Measurements from ENCODE around the gene UCN3.

Gene UCN3

DNA sequence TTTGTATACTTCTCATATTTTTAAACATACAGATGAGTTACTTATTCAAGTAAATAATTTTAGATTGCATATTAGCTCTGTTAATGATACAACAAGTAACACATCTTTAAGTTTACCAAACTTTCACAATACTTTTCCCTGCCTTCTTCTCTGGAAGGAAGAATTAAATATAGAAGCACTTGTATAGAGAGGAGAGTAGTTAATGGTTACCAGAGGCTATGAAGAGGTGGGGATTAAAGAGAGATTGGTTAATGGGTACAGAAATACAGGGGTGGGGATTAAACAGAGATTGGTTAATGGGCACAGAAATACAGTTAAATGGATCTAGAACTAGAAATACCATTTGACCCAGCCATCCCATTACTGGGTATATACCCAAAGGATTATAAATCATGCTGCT is 20.0 kb upstream of the UCN3 start:
- no peak overlapping the region for H3K9ac ChIP-seq (ENCODE audit: low read depth, low read length)
- no peak overlapping the region for H3K27ac ChIP-seq (ENCODE audit: low read length)
- H3K27me3 ChIP-seq (ENCODE audit: insufficient read depth, low read length), result no peaks in the 10 kb centered on the region
- H3K4me1 ChIP-seq (ENCODE audit: insufficient read depth, low read length), result no peaks in the 10 kb centered on the region
- no peak overlapping the region for H3K4me3 ChIP-seq (ENCODE audit: low read length)
- no peaks in the 10 kb centered on the region for H3K9me3 ChIP-seq (ENCODE audit: insufficient read depth, low read depth, low read length)
- H3K36me3 ChIP-seq (ENCODE audit: insufficient read depth, low read depth, low read length), result no peaks in the 10 kb centered on the region

DNA sequence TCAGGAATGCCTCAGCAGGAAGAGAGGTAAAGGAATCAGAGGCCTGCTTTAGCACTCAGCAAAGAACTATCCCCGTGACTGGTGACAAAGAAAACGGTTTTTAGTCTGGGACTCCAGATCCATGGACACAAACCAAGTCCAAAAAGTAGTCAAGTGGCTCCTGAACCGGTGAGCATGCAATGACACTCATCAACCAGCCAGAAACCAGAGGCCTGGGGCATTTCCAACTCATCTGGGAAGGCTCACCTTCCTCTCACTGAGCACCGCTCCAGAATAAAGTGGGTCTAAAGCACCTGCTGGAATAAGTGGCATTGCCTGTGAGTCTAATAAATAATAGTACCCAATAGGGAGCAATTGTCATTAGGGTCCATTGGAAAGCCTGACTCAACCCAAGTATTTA is 17.9 kb upstream of the UCN3 start:
- Histone ChIP-seq H3K27me3 (ENCODE audit: insufficient read depth, low read length) (no peaks in the 10 kb centered on the region), H3K27ac (ENCODE audit: low read length) (no peak overlapping the region), H3K4me3 (ENCODE audit: low read length) (no peak overlapping the region), H3K36me3 (ENCODE audit: insufficient read depth, low read depth, low read length) (no peaks in the 10 kb centered on the region), H3K9me3 (ENCODE audit: insufficient read depth, low read depth, low read length) (no peaks in the 10 kb centered on the region), H3K4me1 (ENCODE audit: insufficient read depth, low read length) (no peaks in the 10 kb centered on the region), H3K9ac (ENCODE audit: low read depth, low read length) (no peak overlapping the region)

DNA sequence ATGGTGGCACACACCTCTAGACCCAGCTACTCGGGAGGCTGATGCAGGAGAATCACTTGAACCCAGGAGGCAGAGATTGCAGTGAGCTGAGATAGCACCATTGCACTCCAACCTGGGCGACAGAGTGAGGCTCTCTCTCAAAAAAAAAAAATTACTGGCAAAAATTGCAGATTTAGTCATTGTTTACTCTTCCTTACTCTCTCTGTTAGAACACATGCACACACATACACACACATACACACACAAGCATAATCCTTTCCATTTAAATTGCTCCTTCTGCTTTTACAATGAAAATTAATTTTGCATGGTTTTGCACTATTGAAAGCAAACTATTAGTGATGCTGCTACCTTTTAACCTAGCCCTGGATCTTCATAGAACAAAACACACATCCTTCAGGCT is 15.4 kb upstream of the UCN3 start:
- Histone ChIP-seq H3K27me3 (ENCODE audit: insufficient read depth, low read length) (no peaks in the 10 kb centered on the region), H3K36me3 (ENCODE audit: insufficient read depth, low read depth, low read length) (no peaks in the 10 kb centered on the region), H3K27ac (ENCODE audit: low read length) (no peak overlapping the region), H3K4me1 (ENCODE audit: insufficient read depth, low read length) (no peaks in the 10 kb centered on the region), H3K4me3 (ENCODE audit: low read length) (no peak overlapping the region), H3K9me3 (ENCODE audit: insufficient read depth, low read depth, low read length) (no peaks in the 10 kb centered on the region), H3K9ac (ENCODE audit: low read depth, low read length) (no peak overlapping the region)

DNA sequence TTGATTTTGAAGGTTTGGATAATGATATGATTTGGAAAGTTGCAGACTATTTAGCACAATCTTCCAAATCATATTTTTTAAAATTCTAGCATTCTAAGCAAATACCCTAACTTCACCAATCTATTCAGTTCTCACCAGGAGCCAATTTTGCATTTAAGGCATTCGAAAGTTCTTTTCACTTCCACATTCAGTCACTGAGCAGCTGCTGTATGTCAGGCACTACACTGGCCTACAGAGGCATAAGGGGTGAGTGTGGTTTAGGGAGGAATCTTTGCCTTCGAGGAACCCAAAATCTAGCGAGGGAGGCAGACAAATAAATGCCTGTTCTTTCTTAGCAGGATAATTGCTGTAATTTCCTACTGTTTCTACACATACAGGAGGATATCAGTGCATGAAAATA is 10.7 kb upstream of the UCN3 start:
- Histone ChIP-seq H3K9me3 (ENCODE audit: insufficient read depth, low read depth, low read length) (no peaks in the 10 kb centered on the region), H3K4me3 (ENCODE audit: low read length) (no peak overlapping the region), H3K27ac (ENCODE audit: low read length) (no peak overlapping the region), H3K27me3 (ENCODE audit: insufficient read depth, low read length) (no peaks in the 10 kb centered on the region), H3K9ac (ENCODE audit: low read depth, low read length) (no peak overlapping the region), H3K4me1 (ENCODE audit: insufficient read depth, low read length) (no peaks in the 10 kb centered on the region), H3K36me3 (ENCODE audit: insufficient read depth, low read depth, low read length) (no peaks in the 10 kb centered on the region)

DNA sequence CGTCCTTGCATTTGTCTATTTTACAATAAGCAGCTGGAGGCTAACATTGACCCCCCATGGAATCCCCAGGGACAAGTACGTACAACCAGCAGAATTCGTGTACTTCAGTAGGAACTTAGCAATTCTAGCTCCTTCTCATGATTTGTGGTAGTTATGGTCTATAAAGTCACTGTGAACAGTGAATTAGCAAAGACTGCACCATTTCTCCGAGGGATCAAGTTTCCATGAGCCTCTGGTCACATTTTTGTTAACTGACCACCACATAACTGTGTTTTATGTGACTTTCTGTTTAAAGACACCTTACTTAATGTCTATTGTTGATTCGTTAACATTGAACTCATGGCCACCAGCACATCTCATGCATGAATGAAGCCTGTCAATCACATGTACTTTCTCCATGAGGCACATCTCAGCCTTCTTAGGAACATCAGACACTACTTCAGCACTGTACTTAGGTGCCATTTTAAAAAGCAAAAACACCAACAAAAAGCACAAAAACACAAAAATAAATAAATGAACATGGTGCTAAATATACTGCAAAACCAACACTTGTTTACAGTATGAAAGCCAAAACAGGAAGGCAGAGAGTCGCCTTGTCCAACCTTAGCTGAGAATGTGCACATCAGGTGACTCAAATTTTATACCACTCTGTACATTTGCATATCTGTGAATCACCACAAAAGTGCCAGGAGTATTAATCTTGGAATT is 9.0 kb upstream of the UCN3 start:
- no peak overlapping the region for H3K27ac ChIP-seq (ENCODE audit: low read length)
- H3K27me3 ChIP-seq (ENCODE audit: insufficient read depth, low read length), result no peaks in the 10 kb centered on the region
- H3K9me3 ChIP-seq (ENCODE audit: insufficient read depth, low read depth, low read length), result no peaks in the 10 kb centered on the region
- H3K4me1 ChIP-seq (ENCODE audit: insufficient read depth, low read length), result no peaks in the 10 kb centered on the region
- H3K36me3 ChIP-seq (ENCODE audit: insufficient read depth, low read depth, low read length), result no peaks in the 10 kb centered on the region
- H3K4me3 ChIP-seq (ENCODE audit: low read length), result no peak overlapping the region
- H3K9ac ChIP-seq (ENCODE audit: low read depth, low read length), result no peak overlapping the region

DNA sequence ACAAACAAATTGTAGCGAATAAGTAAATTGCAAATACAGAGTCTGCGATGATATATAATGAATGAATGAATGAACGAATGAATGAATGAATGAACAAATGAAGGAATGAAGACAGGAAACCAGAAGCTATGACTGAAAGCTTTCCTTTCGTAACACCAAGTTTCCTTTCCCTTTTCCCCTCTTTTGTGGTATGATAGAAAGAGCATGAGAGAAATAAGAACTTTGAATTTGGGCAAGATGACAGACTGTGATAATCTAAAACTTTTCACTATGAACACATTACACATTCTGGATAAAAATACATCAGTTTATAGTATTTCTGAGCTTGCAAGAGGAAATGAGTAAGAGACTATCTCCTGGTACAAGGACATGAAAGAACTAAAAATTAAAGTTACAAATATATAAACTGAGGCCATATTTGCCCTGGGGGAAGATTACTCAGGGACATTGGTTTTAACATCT is 8.4 kb upstream of the UCN3 start:
- H3K4me3 ChIP-seq (ENCODE audit: low read length), result no peak overlapping the region
- H3K36me3 ChIP-seq (ENCODE audit: insufficient read depth, low read depth, low read length), result no peaks in the 10 kb centered on the region
- no peaks in the 10 kb centered on the region for H3K9me3 ChIP-seq (ENCODE audit: insufficient read depth, low read depth, low read length)
- no peak overlapping the region for H3K27ac ChIP-seq (ENCODE audit: low read length)
- no peak overlapping the region for H3K9ac ChIP-seq (ENCODE audit: low read depth, low read length)
- H3K4me1 ChIP-seq (ENCODE audit: insufficient read depth, low read length), result no peaks in the 10 kb centered on the region
- H3K27me3 ChIP-seq (ENCODE audit: insufficient read depth, low read length), result no peaks in the 10 kb centered on the region

DNA sequence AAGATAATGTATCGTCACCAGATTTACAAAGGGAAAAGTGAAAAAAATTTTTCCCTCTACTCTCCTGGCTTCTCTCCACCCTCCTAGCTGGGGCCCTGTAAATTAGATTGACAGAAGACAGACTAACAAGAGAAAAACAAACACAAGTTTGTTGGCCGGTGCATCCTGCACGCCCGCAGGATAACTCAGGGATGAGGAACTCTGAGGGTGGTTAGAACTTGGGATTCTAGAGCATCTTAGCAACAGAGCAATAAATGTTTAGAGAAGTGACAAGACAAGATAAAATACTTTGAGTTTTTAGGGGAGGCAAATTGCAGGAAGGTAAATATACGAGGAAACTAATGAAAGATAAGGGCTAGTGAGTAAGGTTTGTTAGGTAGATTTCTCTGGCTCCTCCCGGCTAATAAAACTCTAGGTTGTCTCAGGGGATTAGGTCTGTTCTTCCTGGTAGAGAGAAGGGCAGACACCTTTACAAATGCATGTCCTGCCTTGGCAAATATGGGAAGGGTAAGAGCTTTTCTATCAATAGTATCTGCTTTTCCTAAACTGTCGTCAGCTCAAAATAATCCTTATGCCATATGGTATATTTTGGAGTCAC is 4.3 kb upstream of the UCN3 start:
- Histone ChIP-seq H3K27ac (ENCODE audit: low read length) (no peak overlapping the region), H3K4me3 (ENCODE audit: low read length) (no peak overlapping the region), H3K36me3 (ENCODE audit: insufficient read depth, low read depth, low read length) (no peaks in the 10 kb centered on the region), H3K9ac (ENCODE audit: low read depth, low read length) (no peak overlapping the region), H3K27me3 (ENCODE audit: insufficient read depth, low read length) (no peaks in the 10 kb centered on the region), H3K9me3 (ENCODE audit: insufficient read depth, low read depth, low read length) (no peaks in the 10 kb centered on the region), H3K4me1 (ENCODE audit: insufficient read depth, low read length) (no peaks in the 10 kb centered on the region)

DNA sequence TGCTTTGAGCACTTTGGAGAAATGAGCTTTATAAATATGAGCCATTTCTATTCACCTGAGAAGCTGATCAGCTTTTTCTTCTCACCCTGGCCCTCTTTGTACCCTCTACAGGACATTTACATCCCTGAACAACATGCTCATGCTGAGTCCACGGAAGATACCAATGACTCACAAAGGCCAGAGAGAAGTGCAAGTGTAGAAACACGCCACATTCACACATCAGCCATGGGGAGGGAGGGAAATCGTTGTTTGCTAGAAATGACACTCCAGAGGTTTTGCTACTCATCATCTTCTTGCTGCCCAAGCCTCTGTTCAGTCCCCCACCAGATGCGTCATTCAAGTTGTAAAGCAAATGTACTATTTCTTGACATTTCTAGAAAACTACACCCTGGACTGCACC is 2.8 kb upstream of the UCN3 start:
- H3K4me3 ChIP-seq (ENCODE audit: low read length), result no peak overlapping the region

DNA sequence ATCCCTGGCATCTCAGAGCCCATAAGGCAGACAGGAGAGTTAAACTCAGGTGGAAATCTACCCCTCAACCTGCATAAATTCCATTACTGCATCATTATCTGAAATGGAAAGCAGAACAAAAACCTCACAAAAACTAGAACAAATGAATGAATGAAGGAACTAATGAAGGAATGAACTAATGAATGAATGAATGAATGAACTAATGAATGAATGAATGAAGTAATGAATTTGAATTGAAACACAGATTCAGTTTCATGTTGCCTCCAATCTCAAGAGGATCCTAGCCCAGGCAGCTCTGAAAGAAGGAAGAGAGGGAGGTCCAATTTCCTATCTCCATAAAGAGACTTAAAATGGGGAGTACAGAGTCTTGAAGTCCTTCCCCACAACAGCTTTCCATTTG is 1.9 kb upstream of the UCN3 start:
- Histone ChIP-seq H3K4me3 (ENCODE audit: low read length) (no peak overlapping the region), H3K9ac (ENCODE audit: low read depth, low read length) (no peak overlapping the region), H3K27me3 (ENCODE audit: insufficient read depth, low read length) (no peaks in the 10 kb centered on the region), H3K27ac (ENCODE audit: low read length) (no peak overlapping the region), H3K9me3 (ENCODE audit: insufficient read depth, low read depth, low read length) (no peaks in the 10 kb centered on the region), H3K36me3 (ENCODE audit: insufficient read depth, low read depth, low read length) (no peaks in the 10 kb centered on the region), H3K4me1 (ENCODE audit: insufficient read depth, low read length) (no peaks in the 10 kb centered on the region)

More for the DNA sequence above, 2.8 kb upstream of the UCN3 start:
- Histone ChIP-seq H3K27ac (ENCODE audit: low read length) (no peak overlapping the region), H3K9me3 (ENCODE audit: insufficient read depth, low read depth, low read length) (no peaks in the 10 kb centered on the region), H3K4me1 (ENCODE audit: insufficient read depth, low read length) (no peaks in the 10 kb centered on the region), H3K9ac (ENCODE audit: low read depth, low read length) (no peak overlapping the region), H3K27me3 (ENCODE audit: insufficient read depth, low read length) (no peaks in the 10 kb centered on the region), H3K36me3 (ENCODE audit: insufficient read depth, low read depth, low read length) (no peaks in the 10 kb centered on the region)

DNA sequence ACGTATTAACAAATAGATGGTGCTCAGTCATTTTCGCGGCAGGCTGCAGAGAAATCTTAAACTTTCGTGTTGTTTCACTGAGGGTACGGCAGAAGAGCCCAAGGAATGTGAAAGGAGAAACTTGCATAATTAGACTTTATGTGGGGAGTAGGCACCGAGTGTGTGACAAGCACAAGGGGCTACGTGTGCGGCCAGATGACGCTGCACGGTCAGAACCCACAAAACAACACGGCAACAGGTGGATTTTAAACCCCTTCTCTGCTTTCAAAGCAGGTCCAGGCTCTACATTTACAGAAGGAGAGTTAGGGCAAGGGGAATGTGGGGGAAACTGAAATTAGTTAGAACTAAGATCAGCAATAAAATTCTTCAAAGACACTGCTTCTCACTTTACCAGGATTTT is 392 bp upstream of the UCN3 start:
- Histone ChIP-seq H3K4me1 (ENCODE audit: insufficient read depth, low read length) (no peaks in the 10 kb centered on the region), H3K9ac (ENCODE audit: low read depth, low read length) (no peak overlapping the region), H3K4me3 (ENCODE audit: low read length) (no peak overlapping the region), H3K36me3 (ENCODE audit: insufficient read depth, low read depth, low read length) (no peaks in the 10 kb centered on the region), H3K9me3 (ENCODE audit: insufficient read depth, low read depth, low read length) (no peaks in the 10 kb centered on the region), H3K27ac (ENCODE audit: low read length) (no peak overlapping the region), H3K27me3 (ENCODE audit: insufficient read depth, low read length) (no peaks in the 10 kb centered on the region)

DNA sequence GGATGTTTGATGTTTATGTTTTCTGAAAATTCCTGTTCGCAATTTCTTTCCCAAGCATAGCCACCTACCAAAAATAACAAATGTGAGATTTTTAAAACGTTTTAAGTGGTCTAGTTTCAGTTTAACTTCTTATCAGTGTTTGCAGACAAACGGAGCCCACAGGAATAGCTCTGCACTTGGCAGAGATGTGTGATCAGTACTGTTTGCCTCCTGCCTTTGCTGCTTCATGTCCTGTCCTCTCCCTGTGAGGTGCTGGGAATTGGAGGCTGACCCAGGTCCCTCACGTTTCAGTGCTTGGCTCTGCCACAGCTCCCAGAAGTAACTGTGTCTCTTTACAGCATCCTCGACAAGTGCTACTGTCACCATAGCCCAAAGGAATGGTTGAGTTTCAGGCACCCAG is 1.2 kb downstream of the UCN3 start:
- Histone ChIP-seq H3K36me3 (ENCODE audit: insufficient read depth, low read depth, low read length) (no peaks in the 10 kb centered on the region), H3K4me1 (ENCODE audit: insufficient read depth, low read length) (no peaks in the 10 kb centered on the region), H3K27ac (ENCODE audit: low read length) (no peak overlapping the region), H3K9me3 (ENCODE audit: insufficient read depth, low read depth, low read length) (peaks cover 9% of the 10 kb centered on the region), H3K9ac (ENCODE audit: low read depth, low read length) (no peak overlapping the region), H3K27me3 (ENCODE audit: insufficient read depth, low read length) (no peaks in the 10 kb centered on the region), H3K4me3 (ENCODE audit: low read length) (no peak overlapping the region)

DNA sequence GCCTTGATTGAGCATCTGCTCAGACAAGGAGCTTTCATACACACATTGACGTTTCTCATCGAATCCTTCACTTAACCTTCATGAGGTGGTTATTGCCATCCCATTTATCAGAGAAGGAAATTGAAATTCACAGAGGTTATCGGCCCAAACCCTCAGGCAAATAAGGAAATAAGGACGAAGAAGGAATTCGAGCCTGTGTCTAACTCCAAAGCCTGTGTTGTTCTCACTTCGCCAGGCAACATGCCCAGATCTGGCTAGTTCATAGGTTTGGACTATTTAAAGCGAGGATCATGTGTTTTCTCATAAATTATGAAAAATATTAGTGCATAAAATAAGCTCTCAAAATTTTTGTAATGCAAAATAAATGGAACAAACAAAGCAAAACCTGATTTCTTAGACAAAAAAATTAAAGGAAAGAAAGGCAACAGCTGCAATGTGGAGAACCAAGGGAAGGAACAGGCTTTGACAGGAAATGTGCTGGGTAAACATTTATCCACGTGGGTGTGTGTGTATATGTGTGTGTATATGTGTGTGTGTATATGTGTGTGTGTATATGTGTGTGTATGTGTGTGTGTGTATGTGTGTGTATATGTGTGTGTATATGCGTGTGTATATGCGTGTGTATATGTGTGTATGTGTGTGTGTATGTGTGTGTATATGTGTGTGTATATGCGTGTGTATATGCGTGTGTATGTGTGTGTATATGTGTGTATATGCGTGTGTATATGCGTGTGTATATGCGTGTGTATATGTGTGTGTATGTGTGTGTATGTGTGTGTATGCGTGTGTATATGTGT is 4.8 kb downstream of the UCN3 start:
- Histone ChIP-seq H3K27ac (ENCODE audit: low read length) (no peak overlapping the region), H3K4me1 (ENCODE audit: insufficient read depth, low read length) (no peaks in the 10 kb centered on the region), H3K9ac (ENCODE audit: low read depth, low read length) (no peak overlapping the region), H3K27me3 (ENCODE audit: insufficient read depth, low read length) (no peaks in the 10 kb centered on the region), H3K4me3 (ENCODE audit: low read length) (no peak overlapping the region), H3K36me3 (ENCODE audit: insufficient read depth, low read depth, low read length) (no peaks in the 10 kb centered on the region), H3K9me3 (ENCODE audit: insufficient read depth, low read depth, low read length) (peaks cover 25% of the 10 kb centered on the region)

All from iPS-20b (cell line).